Endothelial cell of umbilical vein (primary cell): ENCODE measurements around the gene PLA2R1. TPM values are rescaled to one million over a fixed set of nuclear protein-coding genes. Genes with fewer than 3 reads are reported as not detected.

ENCODE experiments used
- BruUV-seq: library from RNA; stranded (reverse); fragments of 400-500 nt; replicated peaks from 2 replicates; lab custom pipeline; 2021; lab: Mats Ljungman, UMichigan
- CTCF ChIA-PET: fragments of 300-600, 350-600 bp; sonication (Branson Sonifier 250); formaldehyde crosslinking; loops from one replicate; lab custom pipeline; 2021; ENCODE audit warnings: antibody characterized with exemption, inconsistent platforms; lab: Charles Lee
- POLR2A ChIA-PET: fragments of 300-600, 350-600 bp; sonication (Branson Sonifier 250); formaldehyde crosslinking; loops from one replicate; lab custom pipeline; 2021; ENCODE audit warnings: antibody characterized with exemption, inconsistent platforms; lab: Charles Lee
- DNase-seq: peaks from one replicate; pipeline ENCODE4 v3.0.0-alpha.2; 2011; ENCODE audit warnings: low read depth, low spot score
- FAIRE-seq: peaks from 2 replicates; lab custom pipeline; 2011; peaks lifted over from hg19 to GRCh38; lab: Jason Lieb, UNC
- H2AFZ ChIP-seq: 2 replicates; pipeline ENCODE4 v1.6.0; 2012; ENCODE audit warnings: low read depth, low read length, control low read depth, inconsistent platforms
- H3K27ac ChIP-seq: 2 replicates; pipeline ENCODE4 v1.5.1; 2011; ENCODE audit warnings: low read depth, mild to moderate bottlenecking, control low read depth, low read length, moderate library complexity; ENCODE audit not compliant: insufficient read depth
- H3K27me3 ChIP-seq, 2 experiments: 2 replicates each; pipeline versions ENCODE4 v1.6.0 to v1.6.1; 2011; ENCODE audit warnings: low read length in 2 of 2, mixed read lengths in 1 of 2; ENCODE audit not compliant: control insufficient read depth in 2 of 2, insufficient read depth in 2 of 2
- H3K36me3 ChIP-seq, 2 experiments: 2 replicates in 1 of 2; 3 replicates in 1 of 2; pipeline ENCODE4 v1.5.1; 2011; ENCODE audit warnings: low read length in 2 of 2, mild to moderate bottlenecking in 1 of 2, moderate library complexity in 1 of 2; ENCODE audit not compliant: control insufficient read depth in 2 of 2, insufficient read depth in 2 of 2; ENCODE audit errors: extremely low read depth in 1 of 2
- H3K4me1 ChIP-seq: 3 replicates; pipeline ENCODE4 v1.5.1; 2011; ENCODE audit warnings: mild to moderate bottlenecking, low read length; ENCODE audit not compliant: control insufficient read depth, insufficient read depth; ENCODE audit errors: extremely low read depth
- H3K4me2 ChIP-seq: 2 replicates; pipeline ENCODE4 v1.6.1; 2011; ENCODE audit warnings: low read length, control low read depth, mixed read lengths; ENCODE audit not compliant: insufficient read depth
- H3K4me3 ChIP-seq, 3 experiments: fragments of 200-600 bp in 1 of 3; sonication (generic), shearing (Covaris generic) in 1 of 3; replicated peaks in 1 of 3; 2 replicates each; pipeline ENCODE4 v1.5.1; 2011 to 2016; ENCODE audit warnings: control low read depth in 3 of 3, low read length in 3 of 3, mild to moderate bottlenecking in 2 of 3, inconsistent platforms in 1 of 3, low read depth in 1 of 3, moderate library complexity in 1 of 3; ENCODE audit not compliant: insufficient read depth in 1 of 3
- H3K79me2 ChIP-seq: 2 replicates; pipeline ENCODE4 v1.6.0; 2012; ENCODE audit warnings: low read length, inconsistent platforms; ENCODE audit not compliant: control insufficient read depth, insufficient read depth
- H3K9ac ChIP-seq: replicated peaks from 2 replicates; pipeline ENCODE3; 2011; ENCODE audit warnings: low read length, control low read depth; ENCODE audit not compliant: insufficient read depth; ENCODE audit errors: extremely low read depth
- H3K9me1 ChIP-seq: replicated peaks from 3 replicates; pipeline ENCODE4 v1.6.0; 2011; ENCODE audit warnings: mild to moderate bottlenecking, low read length; ENCODE audit not compliant: control insufficient read depth, insufficient read depth; ENCODE audit errors: extremely low read depth
- H3K9me3 ChIP-seq: replicated peaks from 2 replicates; pipeline ENCODE4 v1.5.1; 2012; ENCODE audit warnings: low read length, inconsistent platforms; ENCODE audit not compliant: control insufficient read depth, insufficient read depth
- H4K20me1 ChIP-seq: replicated peaks from 2 replicates; pipeline ENCODE3; 2011; ENCODE audit warnings: mild to moderate bottlenecking, low read length; ENCODE audit not compliant: control insufficient read depth, insufficient read depth; ENCODE audit errors: extremely low read depth
- FOS ChIP-seq: IDR thresholded peaks from 2 replicates; pipeline ENCODE4 v1.6.1; 2011; ENCODE audit warnings: mild to moderate bottlenecking, low read length, moderate library complexity, borderline replicate concordance; ENCODE audit not compliant: insufficient read depth
- JUN ChIP-seq: IDR thresholded peaks from 2 replicates; pipeline ENCODE4 v1.6.1; 2011; ENCODE audit warnings: borderline replicate concordance, low read depth; ENCODE audit not compliant: insufficient read length, insufficient read depth
- MYC ChIP-seq: IDR thresholded peaks from one replicate; pipeline ENCODE4 v1.6.1; 2011; ENCODE audit warnings: mild to moderate bottlenecking, low read depth, low read length
- POLR2A ChIP-seq: IDR thresholded peaks from 2 replicates; pipeline ENCODE4 v1.6.1; 2012; ENCODE audit warnings: low read depth, mild to moderate bottlenecking, control low read depth, low read length
- POLR2AphosphoS5 ChIP-seq: IDR thresholded peaks from 2 replicates; pipeline ENCODE4 v1.6.1; 2012; ENCODE audit warnings: low read depth, mild to moderate bottlenecking, control low read depth, low read length, moderate library complexity; ENCODE audit not compliant: insufficient read depth
- dilution Hi-C: fragments of 300-500 bp; cut with MboI; formaldehyde crosslinking; loops from one replicate; pipeline ENCODE4 v1.15.0; 2019; ENCODE audit warnings: low sequenced_read_pairs; ENCODE audit not compliant: extremely low pct_ligation_motif_present
- intact Hi-C: fragments of 100-400 bp; cut with micrococcal nuclease; formaldehyde crosslinking; loops from one replicate; pipeline ENCODE4 v1.10.0; 2022
- polyA plus RNA-seq, 4 experiments: library from polyadenylated mRNA; depleted of rRNA in 3 of 4; stranded (reverse) in 3 of 4; unstranded in 1 of 4; fragments of >200 nt; gene quantifications; 2 replicates each; pipeline versions ENCODE4 v1.2.1 to v1.2.3, GENCODE V29; 2011 to 2012; ENCODE audit warnings: missing spikeins in 1 of 4
- total RNA-seq: library from RNA; stranded (reverse); gene quantifications from 2 replicates; pipeline ENCODE4 v1.2.3, GENCODE V29; 2021
- TF ChIP-seq, protein P1 (sequence below): IDR thresholded peaks from 2 replicates; pipeline ENCODE4 v1.6.1; 2011; ENCODE audit not compliant: insufficient read depth, insufficient read length
- TF ChIP-seq, protein P2 (sequence below), 2 donors: IDR thresholded peaks; 1 replicate in 1 of 2; 2 replicates in 1 of 2; pipeline ENCODE4 v1.5.1; 2011; ENCODE audit warnings: low read length in 2 of 2, mild to moderate bottlenecking in 2 of 2, moderate library complexity in 2 of 2, control low read depth in 1 of 2, inconsistent platforms in 1 of 2, low read depth in 1 of 2; ENCODE audit not compliant: insufficient read depth in 1 of 2; ENCODE audit errors: extremely low read depth in 1 of 2

PLA2R1 gene
- total and polyA plus RNA-seq, 2 donors (not counting 3 experiments of a cell fraction or from before 2014, with no cell fraction given), result 6.9 to 14.4 TPM

GRCh38 chr2:160055726-160056108, 6.7 kb downstream of the PLA2R1 start:
- Histone ChIP-seq H3K9me3 (no peaks in the 10 kb centered on the region), H3K27me3 (no peaks in the 10 kb centered on the region), H3K4me1 (peaks cover 25% of the 10 kb centered on the region), H3K9ac (no peak overlapping the region), H3K4me2 (no peak overlapping the region), H3K36me3 (no peaks in the 10 kb centered on the region), H3K27ac (no peak overlapping the region), H4K20me1 (no peaks in the 10 kb centered on the region), H3K79me2 (peaks cover 38% of the 10 kb centered on the region), H3K9me1 (no peaks in the 10 kb centered on the region), H2AFZ (no peak overlapping the region), H3K4me3 (no peak overlapping the region)
- intact Hi-C loops (no loop called here), dilution Hi-C loops (no loop called here)
- no TSS peak for BruUV-seq
- FAIRE-seq (no peak), DNase-seq (no peak)
- CTCF ChIA-PET, result interaction anchor here (0.8 to 2.3 kb wide), 3 partner anchors 15 to 939 kb away, joined by 3 to 6 read pairs (median 4); no protein-coding TSS in a partner anchor
- POLR2A ChIA-PET, result no interaction called here
- TF ChIP-seq, protein P1, sequence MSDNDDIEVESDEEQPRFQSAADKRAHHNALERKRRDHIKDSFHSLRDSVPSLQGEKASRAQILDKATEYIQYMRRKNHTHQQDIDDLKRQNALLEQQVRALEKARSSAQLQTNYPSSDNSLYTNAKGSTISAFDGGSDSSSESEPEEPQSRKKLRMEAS, result no peak
- no peak for TF ChIP-seq JUN
- TF ChIP-seq POLR2AphosphoS5, result no peak
- TF ChIP-seq, protein P2, sequence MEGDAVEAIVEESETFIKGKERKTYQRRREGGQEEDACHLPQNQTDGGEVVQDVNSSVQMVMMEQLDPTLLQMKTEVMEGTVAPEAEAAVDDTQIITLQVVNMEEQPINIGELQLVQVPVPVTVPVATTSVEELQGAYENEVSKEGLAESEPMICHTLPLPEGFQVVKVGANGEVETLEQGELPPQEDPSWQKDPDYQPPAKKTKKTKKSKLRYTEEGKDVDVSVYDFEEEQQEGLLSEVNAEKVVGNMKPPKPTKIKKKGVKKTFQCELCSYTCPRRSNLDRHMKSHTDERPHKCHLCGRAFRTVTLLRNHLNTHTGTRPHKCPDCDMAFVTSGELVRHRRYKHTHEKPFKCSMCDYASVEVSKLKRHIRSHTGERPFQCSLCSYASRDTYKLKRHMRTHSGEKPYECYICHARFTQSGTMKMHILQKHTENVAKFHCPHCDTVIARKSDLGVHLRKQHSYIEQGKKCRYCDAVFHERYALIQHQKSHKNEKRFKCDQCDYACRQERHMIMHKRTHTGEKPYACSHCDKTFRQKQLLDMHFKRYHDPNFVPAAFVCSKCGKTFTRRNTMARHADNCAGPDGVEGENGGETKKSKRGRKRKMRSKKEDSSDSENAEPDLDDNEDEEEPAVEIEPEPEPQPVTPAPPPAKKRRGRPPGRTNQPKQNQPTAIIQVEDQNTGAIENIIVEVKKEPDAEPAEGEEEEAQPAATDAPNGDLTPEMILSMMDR (IDR thresholded peaks at IDR 0.05; ENCODE audit: extremely low read depth in 1 of 2, insufficient read depth in 1 of 2, low read depth in 1 of 2, low read length in 2 of 2), result no peak
- TF ChIP-seq MYC, result no peak
- TF ChIP-seq FOS, result no peak
- TF ChIP-seq POLR2A, result no peak
